Naive thymus-derived CD4-positive, alpha-beta T cell (primary cell): ENCODE measurements around the gene TULP1. TPM values are rescaled to one million over a fixed set of nuclear protein-coding genes. Genes with fewer than 3 reads are reported as not detected.

Experiments used
- ATAC-seq: fragments of 150-1000 bp; cut with Tn5 transposase; 2 replicates; pipeline ENCODE4 v1.10.0; 2021; ENCODE audit warnings: mild to moderate bottlenecking, moderate library complexity
- CTCF ChIA-PET: fragments of 350-600 bp; sonication (Branson Sonifier 250); formaldehyde crosslinking; loops from one replicate; lab custom pipeline; 2021; ENCODE audit warnings: antibody characterized with exemption; lab: Charles Lee
- POLR2A ChIA-PET: fragments of 350-600 bp; sonication (Branson Sonifier 250); formaldehyde crosslinking; loops from one replicate; lab custom pipeline; 2021; ENCODE audit warnings: antibody characterized with exemption, inconsistent platforms; lab: Charles Lee
- DNase-seq, 9 donors: peaks; one replicate each; pipeline versions ENCODE4 v3.0.0 to v3.0.0-alpha.2; 2020 to 2022; ENCODE audit warnings: mixed read lengths in 1 of 9
- H3K27ac ChIP-seq: one replicate; pipeline ENCODE4 v1.7.0; 2013; ENCODE audit warnings: mild to moderate bottlenecking, low read depth, low read length, moderate library complexity
- H3K27me3 ChIP-seq, 2 donors: one replicate each; pipeline ENCODE4 v1.7.0; 2013; ENCODE audit warnings: low read length in 2 of 2, mild to moderate bottlenecking in 2 of 2, moderate library complexity in 2 of 2; ENCODE audit not compliant: control insufficient read depth in 2 of 2, insufficient read depth in 2 of 2
- H3K36me3 ChIP-seq, 3 experiments: 1 replicate in 2 of 3; 2 replicates in 1 of 3; pipeline ENCODE4 v1.7.0; 2013; ENCODE audit warnings: low read length in 3 of 3, mild to moderate bottlenecking in 3 of 3, moderate library complexity in 1 of 3; ENCODE audit not compliant: insufficient read depth in 3 of 3, control insufficient read depth in 2 of 3
- H3K4me1 ChIP-seq, 2 donors: one replicate each; pipeline ENCODE4 v1.7.0; 2013; ENCODE audit warnings: low read length in 2 of 2, mild to moderate bottlenecking in 2 of 2, moderate library complexity in 1 of 2; ENCODE audit not compliant: control insufficient read depth in 2 of 2, insufficient read depth in 2 of 2
- H3K4me3 ChIP-seq: 2 replicates; pipeline ENCODE4 v1.7.0; 2013; ENCODE audit warnings: mild to moderate bottlenecking, low read length
- H3K9me3 ChIP-seq, 3 experiments: 1 replicate in 2 of 3; 2 replicates in 1 of 3; pipeline ENCODE4 v1.7.0; 2013; ENCODE audit warnings: low read length in 3 of 3; ENCODE audit not compliant: control insufficient read depth in 2 of 3
- H3K27ac Mint-ChIP-seq, 9 donors: one replicate each; pipeline ENCODE4 v1.8.0; 2020 to 2022; ENCODE audit warnings: mixed read lengths in 9 of 9, mild to moderate bottlenecking in 8 of 9, moderate library complexity in 5 of 9, inconsistent platforms in 2 of 9
- H3K27me3 Mint-ChIP-seq, 5 donors: one replicate each; pipeline ENCODE4 v1.8.0; 2021 to 2022; ENCODE audit warnings: mixed read lengths in 5 of 5, mild to moderate bottlenecking in 1 of 5
- H3K36me3 Mint-ChIP-seq, 5 donors: one replicate each; pipeline ENCODE4 v1.8.0; 2020 to 2022; ENCODE audit warnings: mixed read lengths in 5 of 5, mild to moderate bottlenecking in 3 of 5, inconsistent platforms in 1 of 5
- H3K4me1 Mint-ChIP-seq, 7 donors: one replicate each; pipeline ENCODE4 v1.8.0; 2020 to 2022; ENCODE audit warnings: mixed read lengths in 7 of 7, mild to moderate bottlenecking in 3 of 7, inconsistent platforms in 1 of 7
- H3K4me3 Mint-ChIP-seq, 10 donors: one replicate each; pipeline ENCODE4 v1.8.0; 2020 to 2022; ENCODE audit warnings: mild to moderate bottlenecking in 10 of 10, mixed read lengths in 10 of 10, moderate library complexity in 6 of 10, inconsistent platforms in 2 of 10
- H3K9me3 Mint-ChIP-seq, 11 donors: one replicate each; pipeline ENCODE4 v1.8.0; 2020 to 2022; ENCODE audit warnings: mixed read lengths in 11 of 11, mild to moderate bottlenecking in 4 of 11, inconsistent platforms in 1 of 11, moderate library complexity in 1 of 11
- intact Hi-C, 2 donors: fragments of 100-400 bp; cut with micrococcal nuclease; formaldehyde crosslinking; loops; one replicate each; pipeline ENCODE4 v1.15.1; 2023
- polyA plus RNA-seq, 2 donors: library from polyadenylated mRNA; unstranded; fragments of 300-500 nt; fragmentation: Illumina TruSeq; gene quantifications; one replicate each; pipeline ENCODE4 v1.2.3, GENCODE V29; 2021
- total RNA-seq, 6 experiments: library from RNA in 5 of 6; stranded (reverse) in 5 of 6; gene quantifications; 1 replicate in 5 of 6; 2 replicates in 1 of 6; pipeline ENCODE4 v1.2.3 and lab custom pipeline; 2021 to 2026

Gene TULP1
- total and polyA plus RNA-seq, 7 experiments from 2014 or later: not detected

DNA sequence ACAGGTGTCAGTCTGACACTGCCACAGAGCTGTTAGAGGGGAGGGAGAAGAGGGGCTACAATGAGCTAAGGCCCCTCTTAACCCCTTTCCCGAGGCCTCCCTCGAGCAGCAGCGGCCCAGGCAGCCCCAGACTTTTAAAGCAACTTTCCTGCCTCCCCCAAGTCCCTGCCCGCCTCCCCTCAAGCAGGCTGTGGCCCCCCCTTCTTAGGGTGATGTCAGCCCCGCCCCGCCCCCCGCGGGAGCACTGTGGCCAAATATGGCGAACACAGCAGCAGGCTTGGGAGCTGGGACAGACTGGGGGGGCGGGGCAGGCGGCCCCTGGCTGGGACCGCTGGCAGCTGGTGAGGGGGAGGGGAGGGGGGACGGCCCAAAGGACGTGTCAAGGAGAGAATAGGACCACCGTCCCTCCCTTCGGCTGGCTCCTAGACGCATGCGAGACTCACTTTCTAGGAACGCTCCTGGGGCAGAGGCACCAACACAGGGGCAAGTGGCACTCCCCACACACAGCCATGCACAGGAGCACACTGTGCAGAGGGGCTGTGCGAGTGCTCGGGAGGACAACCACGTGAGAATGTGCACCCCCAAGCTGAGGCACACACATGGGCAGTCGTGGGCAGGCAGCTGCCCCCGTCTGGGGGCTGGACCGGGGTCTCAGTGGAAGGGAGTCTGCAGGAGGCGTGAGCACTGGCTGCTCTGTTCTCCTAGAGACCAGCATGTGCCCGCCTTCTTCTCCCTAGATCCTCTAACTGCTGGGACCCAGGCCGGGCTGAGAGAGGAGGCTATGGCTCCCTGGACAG is 22.5 kb downstream of the TULP1 start:
- Histone ChIP-seq H3K4me1 (no peaks in the 10 kb centered on the region), H3K27me3 (no peaks in the 10 kb centered on the region), H3K9me3 (no peaks in the 10 kb centered on the region), H3K36me3 (no peaks in the 10 kb centered on the region), H3K27ac (no peak overlapping the region), H3K4me3 (no peak overlapping the region)
- Mint-ChIP-seq H3K9me3 (peaks cover 0 to 3% (median 0%) of the 10 kb centered on the region in 11 donors), H3K4me3 (no peak overlapping the region), H3K27me3 (peaks cover 0 to 17% (median 0%) of the 10 kb centered on the region in 5 donors), H3K4me1 (peaks cover 4 to 22% (median 15%) of the 10 kb centered on the region in 7 donors), H3K36me3 (no peaks in the 10 kb centered on the region), H3K27ac (peak overlapping the region in 1 of 9 donors; percentile 70)
- intact Hi-C loops: no loop called here
- ChIA-PET CTCF (interaction anchor here (0.9 kb wide), 1 partner anchor 34 kb away, joined by 3 read pairs; no protein-coding TSS in a partner anchor), POLR2A (no interaction called here)
- DNase-seq (no peak), ATAC-seq (no peak)

DNA sequence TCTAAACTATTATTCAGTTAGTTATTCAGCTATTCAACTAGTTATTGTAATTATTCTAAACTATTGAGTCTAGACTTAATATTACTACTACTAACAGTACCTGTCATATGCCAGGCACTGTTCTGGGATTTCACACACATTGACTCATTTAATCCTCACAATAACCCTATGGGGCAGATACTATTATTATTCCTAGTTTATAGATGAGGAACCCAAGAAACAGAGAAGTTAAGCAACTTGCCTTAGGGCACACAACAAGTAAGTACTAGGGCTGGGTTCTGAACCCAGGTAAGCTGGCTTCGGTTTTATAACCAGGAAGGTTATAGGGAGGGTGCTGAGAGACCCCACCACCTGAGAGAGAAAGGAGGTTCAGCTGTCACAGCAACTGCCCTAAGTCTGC is 23.6 kb downstream of the TULP1 start:
- Mint-ChIP-seq H3K36me3 (no peaks in the 10 kb centered on the region), H3K27me3 (peaks cover 0 to 10% (median 0%) of the 10 kb centered on the region in 5 donors), H3K4me3 (no peak overlapping the region), H3K4me1 (peaks cover 0 to 19% (median 11%) of the 10 kb centered on the region in 7 donors), H3K27ac (no peak overlapping the region), H3K9me3 (peaks cover 0 to 3% (median 0%) of the 10 kb centered on the region in 11 donors)
- CTCF ChIA-PET: no interaction called here
- no peaks in the 10 kb centered on the region for H3K9me3 ChIP-seq
- H3K4me1 ChIP-seq: no peaks in the 10 kb centered on the region
- POLR2A ChIA-PET: no interaction called here
- DNase-seq (no peak), ATAC-seq (no peak)
- intact Hi-C loops: no loop called here
- no peak overlapping the region for H3K27ac ChIP-seq
- no peaks in the 10 kb centered on the region for H3K27me3 ChIP-seq
- no peaks in the 10 kb centered on the region for H3K36me3 ChIP-seq
- H3K4me3 ChIP-seq: no peak overlapping the region

DNA sequence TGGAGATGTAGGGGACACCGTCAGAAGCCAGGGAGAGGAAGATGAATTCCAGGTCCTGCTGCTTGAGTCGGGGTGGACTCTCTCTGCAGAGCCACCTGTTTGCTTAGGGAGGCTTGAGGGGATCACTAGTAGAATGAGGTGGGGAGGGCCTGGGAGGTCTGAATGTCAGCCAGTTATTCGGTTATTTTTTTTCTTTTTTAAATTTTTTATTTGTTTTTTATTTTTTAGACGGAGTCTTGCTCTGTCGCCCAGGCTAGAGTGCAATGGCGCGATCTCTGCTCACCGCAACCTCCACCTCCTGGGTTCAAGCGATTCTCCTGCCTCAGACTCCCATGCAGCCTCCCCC is 24.2 kb downstream of the TULP1 start:
- intact Hi-C loops: no loop called here
- DNase-seq (no peak), ATAC-seq (no peak)
- POLR2A ChIA-PET: no interaction called here
- Mint-ChIP-seq H3K4me1 (peaks cover 0 to 15% (median 7%) of the 10 kb centered on the region in 7 donors), H3K4me3 (no peak overlapping the region), H3K27ac (no peak overlapping the region), H3K36me3 (no peaks in the 10 kb centered on the region), H3K27me3 (peaks cover 0 to 6% (median 0%) of the 10 kb centered on the region in 5 donors), H3K9me3 (peaks cover 0 to 3% (median 0%) of the 10 kb centered on the region in 11 donors)
- Histone ChIP-seq H3K27me3 (no peaks in the 10 kb centered on the region), H3K4me3 (no peak overlapping the region), H3K36me3 (no peaks in the 10 kb centered on the region), H3K9me3 (no peaks in the 10 kb centered on the region), H3K27ac (no peak overlapping the region), H3K4me1 (no peaks in the 10 kb centered on the region)
- CTCF ChIA-PET: no interaction called here

DNA sequence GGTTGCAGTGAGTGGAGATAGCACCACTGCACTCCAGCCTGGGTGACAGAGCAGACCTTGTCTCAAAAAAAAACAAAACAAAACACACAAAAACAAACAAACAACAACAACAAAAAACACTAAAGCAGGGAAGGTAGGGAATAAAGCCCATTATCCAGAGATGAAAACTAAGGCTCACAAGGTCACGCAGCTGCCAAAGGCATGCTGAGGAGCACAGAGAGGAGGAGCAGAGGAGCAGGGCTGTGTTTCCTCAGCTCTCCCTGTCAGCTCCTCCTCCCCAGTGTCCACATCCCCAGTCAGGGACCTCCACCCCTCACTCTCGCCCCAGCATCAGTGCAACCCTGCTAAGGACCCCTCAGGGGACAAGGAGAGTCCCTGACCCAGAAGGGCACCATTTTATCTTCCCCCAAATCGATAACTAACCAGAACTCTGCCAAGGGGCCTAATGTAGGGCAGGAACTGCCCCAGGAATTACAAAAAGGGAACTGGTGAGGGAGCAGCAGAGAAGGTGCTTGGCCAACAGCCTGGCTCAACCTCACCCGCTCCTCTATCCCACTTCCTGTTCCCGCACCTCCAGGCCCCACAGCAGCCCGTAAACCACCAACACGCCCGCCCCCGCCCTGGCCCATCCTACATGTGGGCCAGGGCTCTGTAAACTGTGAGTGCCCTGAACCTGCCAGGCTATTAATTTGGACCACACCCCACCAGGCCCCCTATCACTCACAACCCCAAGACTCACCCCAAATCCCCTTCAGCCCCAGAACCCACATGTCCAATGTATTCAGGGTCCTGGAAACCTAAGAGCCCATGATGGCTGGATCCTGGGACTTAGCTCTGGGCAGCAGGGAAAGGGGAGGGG is 24.8 kb downstream of the TULP1 start:
- Mint-ChIP-seq H3K27me3 (peaks cover 0 to 6% (median 0%) of the 10 kb centered on the region in 5 donors), H3K4me3 (no peak overlapping the region), H3K4me1 (peaks cover 0 to 11% (median 6%) of the 10 kb centered on the region in 7 donors), H3K36me3 (no peaks in the 10 kb centered on the region), H3K9me3 (peaks cover 0 to 3% (median 0%) of the 10 kb centered on the region in 11 donors), H3K27ac (peak overlapping the region in 1 of 9 donors; percentile 36)
- DNase-seq: no peak
- ChIA-PET POLR2A (no interaction called here), CTCF (interaction anchor here (0.6 to 0.7 kb wide), 2 partner anchors 64 to 248 kb away, joined by 3 to 5 read pairs; no protein-coding TSS in a partner anchor)
- H3K9me3 ChIP-seq: no peaks in the 10 kb centered on the region
- no peaks in the 10 kb centered on the region for H3K4me1 ChIP-seq
- intact Hi-C loops: no loop called here
- H3K27ac ChIP-seq: no peak overlapping the region
- no peaks in the 10 kb centered on the region for H3K27me3 ChIP-seq
- no peak overlapping the region for H3K4me3 ChIP-seq
- ATAC-seq: no peak
- no peaks in the 10 kb centered on the region for H3K36me3 ChIP-seq

DNA sequence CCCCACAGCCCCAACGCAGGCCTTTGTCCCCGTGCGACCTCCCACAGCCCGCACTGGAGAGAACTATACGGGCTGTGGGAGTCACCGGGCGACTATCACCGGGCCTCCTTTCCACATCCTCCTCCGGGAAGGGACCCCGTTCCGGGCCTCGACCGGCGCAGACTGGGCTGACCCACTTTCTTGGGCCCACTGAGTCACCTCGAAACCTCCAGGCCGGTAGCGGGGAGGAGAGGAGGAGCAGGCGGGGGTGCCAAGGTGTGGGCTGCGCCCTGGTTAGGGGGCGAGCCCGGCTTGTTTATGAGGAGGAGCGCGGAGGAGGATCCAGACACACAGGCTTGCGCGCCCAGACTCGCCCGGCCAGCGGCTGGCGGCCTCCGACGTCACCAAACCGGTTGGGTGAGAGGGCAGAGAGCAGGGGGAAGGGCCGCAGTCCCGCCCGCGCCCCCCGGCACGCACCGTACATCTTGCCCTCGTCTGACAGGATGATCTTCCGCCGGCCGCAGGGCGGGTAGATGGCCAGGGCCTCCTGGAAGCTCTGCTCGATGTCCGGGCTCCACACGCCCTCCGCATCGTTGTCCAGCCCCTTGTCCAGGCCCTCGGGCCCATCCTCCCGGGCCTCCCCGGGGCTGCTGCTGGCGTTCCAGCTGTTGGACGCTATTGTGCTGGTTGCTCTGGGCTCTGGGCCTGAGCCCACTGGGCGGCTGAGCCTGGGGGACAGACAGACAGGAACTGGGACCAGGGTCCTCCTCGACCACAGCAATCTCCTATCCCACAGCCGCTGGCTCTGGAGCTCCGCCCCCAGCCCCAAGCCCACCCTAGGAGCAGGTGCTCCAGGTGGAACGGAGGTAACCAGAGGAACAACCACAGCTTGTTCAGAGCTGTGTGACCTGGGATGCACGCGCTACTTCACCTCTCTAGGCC is 26.4 kb downstream of the TULP1 start:
- no peaks in the 10 kb centered on the region for H3K9me3 ChIP-seq
- no peak overlapping the region for H3K4me3 ChIP-seq
- peaks cover 0 to 3% (median 0%) of the 10 kb centered on the region in 11 donors for H3K9me3 Mint-ChIP-seq
- H3K27me3 Mint-ChIP-seq: peaks cover 0 to 2% (median 0%) of the 10 kb centered on the region in 5 donors
- no peaks in the 10 kb centered on the region for H3K27me3 ChIP-seq
- H3K36me3 Mint-ChIP-seq: no peaks in the 10 kb centered on the region
- ChIA-PET CTCF (no interaction called here), POLR2A (no interaction called here)
- intact Hi-C loops: no loop called here
- no peak overlapping the region for H3K27ac ChIP-seq
- H3K36me3 ChIP-seq: no peaks in the 10 kb centered on the region
- H3K4me3 Mint-ChIP-seq: no peak overlapping the region
- DNase-seq (no peak), ATAC-seq (no peak)
- H3K4me1 Mint-ChIP-seq: peaks cover 0 to 11% (median 6%) of the 10 kb centered on the region in 7 donors
- H3K27ac Mint-ChIP-seq: no peak overlapping the region
- no peaks in the 10 kb centered on the region for H3K4me1 ChIP-seq

DNA sequence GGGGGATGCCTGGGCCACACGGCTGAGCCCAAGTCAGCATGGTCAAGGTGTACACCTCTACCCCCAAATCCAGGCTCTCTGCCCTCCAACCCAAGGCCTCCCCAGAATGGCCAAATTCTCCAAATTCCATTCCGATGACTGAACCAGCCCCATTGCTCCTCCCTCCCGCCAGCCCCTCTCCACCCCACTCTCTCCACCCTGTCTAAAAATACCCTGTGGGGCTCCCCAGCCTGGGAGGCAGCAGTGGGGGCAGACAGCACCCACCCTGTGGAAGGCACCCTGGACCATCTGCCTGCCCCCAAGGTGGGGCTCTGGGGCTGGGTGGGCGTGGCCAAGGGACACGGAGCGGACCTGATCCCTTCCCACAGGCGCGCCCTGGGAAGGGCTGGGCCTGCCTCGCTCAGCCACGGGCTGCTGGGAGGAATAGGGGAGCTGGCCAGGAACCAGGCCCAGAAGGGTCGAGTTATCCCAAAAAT is 27.3 kb downstream of the TULP1 start:
- peaks cover 0 to 10% (median 0%) of the 10 kb centered on the region in 7 donors for H3K4me1 Mint-ChIP-seq
- H3K27ac ChIP-seq: no peak overlapping the region
- H3K4me1 ChIP-seq: no peaks in the 10 kb centered on the region
- H3K4me3 ChIP-seq: no peak overlapping the region
- ChIA-PET CTCF (no interaction called here), POLR2A (no interaction called here)
- H3K27me3 ChIP-seq: no peaks in the 10 kb centered on the region
- H3K4me3 Mint-ChIP-seq: no peak overlapping the region
- H3K9me3 Mint-ChIP-seq: peaks cover 0 to 3% (median 0%) of the 10 kb centered on the region in 11 donors
- no peaks in the 10 kb centered on the region for H3K36me3 ChIP-seq
- ATAC-seq (no peak), DNase-seq (no peak)
- H3K27ac Mint-ChIP-seq: no peak overlapping the region
- H3K36me3 Mint-ChIP-seq: no peaks in the 10 kb centered on the region
- intact Hi-C loops: no loop called here
- H3K9me3 ChIP-seq: no peaks in the 10 kb centered on the region
- H3K27me3 Mint-ChIP-seq: peaks cover 0 to 2% (median 0%) of the 10 kb centered on the region in 5 donors
